ENCODE data around the gene ZNRF2. TPM values are rescaled to one million over a fixed set of nuclear protein-coding genes. Genes with fewer than 3 reads are reported as not detected.

ZNRF2 gene
- total RNA-seq, 1 experiment from 2014 or later, result 25.8 TPM

DNA sequence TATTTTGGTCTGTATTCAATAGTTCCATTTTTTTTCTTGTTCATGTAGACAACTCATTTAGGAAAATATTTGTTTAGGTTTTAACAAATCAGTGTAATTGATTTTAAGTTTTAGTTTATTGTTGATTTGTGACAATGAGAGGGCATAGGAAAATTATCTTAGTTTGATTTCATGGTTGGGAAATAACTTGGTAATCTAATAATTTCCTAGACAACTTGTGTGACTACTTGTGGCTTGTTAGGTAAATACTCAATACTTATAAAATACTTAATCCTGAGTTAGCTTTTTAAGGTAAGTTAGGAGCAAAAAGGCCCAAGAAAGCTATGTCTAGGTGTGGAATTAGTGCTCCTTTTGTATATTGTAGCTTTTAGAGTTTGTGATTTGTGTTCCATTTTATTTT, 65.4 kb downstream of the ZNRF2 start:
- Mint-ChIP-seq H3K27ac (ENCODE audit: unreplicated experiment) (no peak overlapping the region), H3K4me3 (ENCODE audit: low read depth, unreplicated experiment) (no peak overlapping the region), H3K27me3 (ENCODE audit: unreplicated experiment) (no peaks in the 10 kb centered on the region), H3K36me3 (ENCODE audit: insufficient read depth, unreplicated experiment) (no peaks in the 10 kb centered on the region), H3K4me1 (ENCODE audit: low read depth, unreplicated experiment) (peaks cover 13% of the 10 kb centered on the region), H3K9me3 (ENCODE audit: low read depth, unreplicated experiment) (no peaks in the 10 kb centered on the region)
- BruUV-seq (replicated peaks), result no TSS peak
- intact Hi-C loops (cut with micrococcal nuclease; ENCODE audit: unreplicated experiment), result loop anchor here (2.0 to 5.0 kb wide), 2 partner anchors 19 to 58 kb away; no protein-coding TSS in a partner anchor
- no peak for DNase-seq
- CTCF ChIA-PET, result interaction anchor here (1.2 to 1.3 kb wide), 2 partner anchors 63 to 65 kb away, joined by 3 to 4 read pairs; partner anchors contain the start of gene ZNRF2
- no peak for TF ChIP-seq CTCF (IDR thresholded peaks at IDR 0.05; ENCODE audit: unreplicated experiment)

- peaks cover 5% of the 10 kb centered on the region for H3K4me1 Mint-ChIP-seq (ENCODE audit: low read depth, unreplicated experiment)
- H3K36me3 Mint-ChIP-seq (ENCODE audit: insufficient read depth, unreplicated experiment), result no peaks in the 10 kb centered on the region
- CTCF ChIA-PET, result interaction anchor here (0.8 to 3.3 kb wide), 2 partner anchors 21 to 75 kb away, joined by 3 to 9 read pairs; no protein-coding TSS in a partner anchor
- DNase-seq, result no peak
- no peaks in the 10 kb centered on the region for H3K9me3 Mint-ChIP-seq (ENCODE audit: low read depth, unreplicated experiment)
- TF ChIP-seq CTCF (IDR thresholded peaks at IDR 0.05; ENCODE audit: unreplicated experiment), result no peak
- H3K27ac Mint-ChIP-seq (ENCODE audit: unreplicated experiment), result no peak overlapping the region
- no peak overlapping the region for H3K4me3 Mint-ChIP-seq (ENCODE audit: low read depth, unreplicated experiment)
- no peaks in the 10 kb centered on the region for H3K27me3 Mint-ChIP-seq (ENCODE audit: unreplicated experiment)
- no TSS peak for BruUV-seq (replicated peaks)
- intact Hi-C loops (cut with micrococcal nuclease; ENCODE audit: unreplicated experiment), result no loop called here
These were observed 66.9 kb downstream of the ZNRF2 start for GRCh38 chr7:30351286-30351685.

- peaks cover 5% of the 10 kb centered on the region for H3K4me1 Mint-ChIP-seq (ENCODE audit: low read depth, unreplicated experiment)
- H3K36me3 Mint-ChIP-seq (ENCODE audit: insufficient read depth, unreplicated experiment), result no peaks in the 10 kb centered on the region
- CTCF ChIA-PET, result interaction anchor here (0.6 to 3.3 kb wide), 3 partner anchors 22 to 187 kb away, joined by 3 to 9 read pairs (median 3); no protein-coding TSS in a partner anchor
- BruUV-seq (replicated peaks), result no TSS peak
- no peaks in the 10 kb centered on the region for H3K27me3 Mint-ChIP-seq (ENCODE audit: unreplicated experiment)
- DNase-seq, result no peak
- no peak overlapping the region for H3K27ac Mint-ChIP-seq (ENCODE audit: unreplicated experiment)
- TF ChIP-seq CTCF (IDR thresholded peaks at IDR 0.05; ENCODE audit: unreplicated experiment), result no peak
- H3K9me3 Mint-ChIP-seq (ENCODE audit: low read depth, unreplicated experiment), result no peaks in the 10 kb centered on the region
- intact Hi-C loops (cut with micrococcal nuclease; ENCODE audit: unreplicated experiment), result loop anchor here (1.0 kb wide), 1 partner anchor 187 kb away; no protein-coding TSS in a partner anchor
- H3K4me3 Mint-ChIP-seq (ENCODE audit: low read depth, unreplicated experiment), result no peak overlapping the region
These were observed 67.3 kb downstream of the ZNRF2 start for GRCh38 chr7:30351724-30352123.

- Mint-ChIP-seq H3K4me1 (ENCODE audit: low read depth, unreplicated experiment) (peaks cover 5% of the 10 kb centered on the region), H3K4me3 (ENCODE audit: low read depth, unreplicated experiment) (no peak overlapping the region)
These were observed 67.8 kb downstream of the ZNRF2 start for GRCh38 chr7:30352169-30352568.

More at GRCh38 chr7:30352169-30352568, 67.8 kb downstream of the ZNRF2 start:
- TF ChIP-seq CTCF (IDR thresholded peaks at IDR 0.05; ENCODE audit: unreplicated experiment), result peak; percentile 6
- intact Hi-C loops (cut with micrococcal nuclease; ENCODE audit: unreplicated experiment), result loop anchor here (1.0 kb wide), 1 partner anchor 188 kb away; no protein-coding TSS in a partner anchor
- CTCF ChIA-PET, result interaction anchor here (0.6 to 3.3 kb wide), 3 partner anchors 29 to 188 kb away, joined by 3 to 9 read pairs (median 3); no protein-coding TSS in a partner anchor
- no peaks in the 10 kb centered on the region for H3K9me3 Mint-ChIP-seq (ENCODE audit: low read depth, unreplicated experiment)
- BruUV-seq (replicated peaks), result no TSS peak
- H3K27ac Mint-ChIP-seq (ENCODE audit: unreplicated experiment), result no peak overlapping the region
- DNase-seq, result no peak
- H3K27me3 Mint-ChIP-seq (ENCODE audit: unreplicated experiment), result no peaks in the 10 kb centered on the region
- no peaks in the 10 kb centered on the region for H3K36me3 Mint-ChIP-seq (ENCODE audit: insufficient read depth, unreplicated experiment)

Measured in Calu3 (cell line).